Sigmoid colon (tissue), 7 donors: ENCODE data around the gene BRI3. TPM values are rescaled to one million over a fixed set of nuclear protein-coding genes. Genes with fewer than 3 reads are reported as not detected.

Experiments used
- DNase-seq: peaks from one replicate; pipeline ENCODE4 v3.0.0-alpha.2; 2019
- H3K27ac ChIP-seq, 4 donors: fragments of 200-600 bp; sonication (generic); one replicate each; pipeline ENCODE4 v1.5.1; 2016 to 2019; ENCODE audit warnings: mild to moderate bottlenecking in 1 of 4
- H3K27me3 ChIP-seq, 3 donors: fragments of 200-600 bp; sonication (generic); one replicate each; pipeline ENCODE4 v1.5.1; 2019; ENCODE audit warnings: mild to moderate bottlenecking in 1 of 3
- H3K36me3 ChIP-seq, 4 donors: fragments of 200-600 bp; sonication (generic); one replicate each; pipeline ENCODE4 v1.5.1; 2016 to 2019
- H3K4me1 ChIP-seq, 4 donors: fragments of 200-600 bp; sonication (generic); one replicate each; pipeline ENCODE4 v1.5.1; 2017 to 2019
- H3K4me3 ChIP-seq, 4 donors: fragments of 200-600 bp; sonication (generic); one replicate each; pipeline ENCODE4 v1.5.1; 2017 to 2019; ENCODE audit warnings: mild to moderate bottlenecking in 2 of 4, moderate library complexity in 1 of 4
- H3K9me3 ChIP-seq, 4 donors: fragments of 200-600 bp in 3 of 4; sonication (generic) in 3 of 4; one replicate each; pipeline versions ENCODE4 v1.5.1 to v1.6.1; 2013 to 2019
- EP300 ChIP-seq, 4 donors: sonication (generic); formaldehyde crosslinking; IDR thresholded peaks; one replicate each; pipeline ENCODE4 v1.6.1; 2017; ENCODE audit warnings: antibody characterized with exemption in 4 of 4
- POLR2A ChIP-seq, 2 donors: fragments of 450-650 bp; IDR thresholded peaks; one replicate each; pipeline ENCODE4 v1.6.1; 2016; ENCODE audit warnings: antibody characterized with exemption in 2 of 2, mild to moderate bottlenecking in 2 of 2, moderate library complexity in 2 of 2
- POLR2AphosphoS5 ChIP-seq, 4 donors: sonication (generic); formaldehyde crosslinking; IDR thresholded peaks; one replicate each; pipeline ENCODE4 v1.6.1; 2017; ENCODE audit warnings: antibody characterized with exemption in 4 of 4
- WGBS, 2 donors: extraction: QIAGEN DNeasy Blood & Tissue Kit; methylation state at CpG; one replicate each; pipeline ENCODE4 v1.1.7; 2013; 5-methylcytosine and 5-hydroxymethylcytosine counted together
- intact Hi-C: fragments of 100-400 bp; cut with DNase I; formaldehyde crosslinking; loops from one replicate; pipeline ENCODE4 v1.15.1; 2023
- polyA plus RNA-seq, 3 donors: library from polyadenylated mRNA; stranded (reverse); fragments of 200-250 nt; gene quantifications; one replicate each; pipeline ENCODE4 v1.2.3, GENCODE V29; 2013
- total RNA-seq, 4 donors: library from RNA; depleted of rRNA; stranded (reverse); fragments of >200 nt; gene quantifications; one replicate each; pipeline ENCODE4 v1.1.0, GENCODE V29; 2016
- TF ChIP-seq, protein P1 (sequence below), 4 experiments: fragments of 450-650 bp in 3 of 4; fragments of 200-600 bp in 1 of 4; IDR thresholded peaks; one replicate each; pipeline ENCODE4 v1.5.1; 2016 to 2019; ENCODE audit warnings: antibody characterized with exemption in 4 of 4, mild to moderate bottlenecking in 3 of 4, moderate library complexity in 2 of 4
- donor health status: healthy with polysubstance abuse.
- donor health status: Bipolar disorder and iron deficiency.
- donor health status: healthy.

Gene BRI3
- total and polyA plus RNA-seq, 7 donors, result 44.9 to 344 (median 61.8) TPM

DNA sequence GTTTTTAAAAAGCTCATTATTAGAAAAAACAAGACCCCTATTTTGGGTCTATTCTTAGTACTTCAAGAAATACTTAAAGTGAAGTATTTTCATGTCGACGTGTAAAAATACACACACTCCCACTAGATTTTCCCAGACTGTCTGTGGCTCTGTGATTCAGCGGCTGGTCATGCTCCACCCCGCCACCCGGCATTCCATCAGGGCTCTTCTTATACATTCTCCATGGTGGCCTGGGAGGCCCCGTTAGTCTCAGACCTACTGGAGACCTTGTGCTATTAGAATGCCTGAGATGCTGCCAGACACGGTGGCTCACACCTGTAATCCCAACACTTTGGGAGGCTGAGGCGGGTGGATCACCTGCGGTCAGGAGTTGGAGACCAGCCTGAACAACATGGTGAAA is 42.5 kb upstream of the BRI3 start:
- peaks cover 0 to 66% (median 22%) of the 10 kb centered on the region in 4 donors for H3K36me3 ChIP-seq
- H3K4me1 ChIP-seq, result no peaks in the 10 kb centered on the region
- intact Hi-C loops, result no loop called here

DNA sequence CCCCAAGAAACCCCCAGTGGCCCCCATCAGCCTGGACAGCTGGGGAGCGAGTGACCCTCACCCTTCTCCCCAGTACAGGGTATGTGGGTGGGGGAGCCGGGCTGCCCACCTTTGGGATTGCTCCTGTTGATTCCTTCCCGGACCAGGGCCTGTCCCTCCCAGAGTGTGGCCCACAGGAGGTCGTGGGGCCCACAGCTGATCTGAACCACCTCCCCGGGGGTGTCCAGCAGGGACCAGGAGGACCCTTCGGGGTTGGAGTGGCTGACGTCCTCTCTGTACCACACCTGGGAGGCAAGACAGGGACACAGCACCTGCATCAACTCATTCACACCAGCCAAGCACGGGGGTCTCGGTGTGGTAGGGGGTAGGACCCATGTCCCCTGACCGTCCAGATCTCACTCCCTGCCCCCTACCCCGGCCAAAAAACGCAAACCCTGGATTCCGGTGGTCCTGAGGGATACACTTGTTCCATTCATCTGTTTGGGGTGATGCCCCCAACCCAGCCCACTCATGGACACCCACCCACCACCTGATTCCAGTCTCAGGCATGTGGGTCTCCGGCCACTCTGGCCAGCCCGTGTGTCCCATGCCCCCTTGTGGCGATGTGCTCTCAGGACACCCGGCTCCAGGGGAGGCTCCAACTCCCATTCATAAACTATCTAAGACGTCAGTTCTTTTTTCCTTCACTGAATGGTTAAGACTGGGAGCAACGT is 40.4 kb upstream of the BRI3 start:
- Histone ChIP-seq H3K9me3 (no peaks in the 10 kb centered on the region), H3K36me3 (peaks cover 0 to 82% (median 25%) of the 10 kb centered on the region in 4 donors), H3K27ac (no peak overlapping the region), H3K4me3 (no peak overlapping the region), H3K27me3 (no peaks in the 10 kb centered on the region), H3K4me1 (no peaks in the 10 kb centered on the region)
- no peak for DNase-seq
- intact Hi-C loops, result no loop called here
- WGBS, 2 donors, result 64 to 74% methylated on average over 19 of the region's 19 CpGs
- TF ChIP-seq, protein P1, sequence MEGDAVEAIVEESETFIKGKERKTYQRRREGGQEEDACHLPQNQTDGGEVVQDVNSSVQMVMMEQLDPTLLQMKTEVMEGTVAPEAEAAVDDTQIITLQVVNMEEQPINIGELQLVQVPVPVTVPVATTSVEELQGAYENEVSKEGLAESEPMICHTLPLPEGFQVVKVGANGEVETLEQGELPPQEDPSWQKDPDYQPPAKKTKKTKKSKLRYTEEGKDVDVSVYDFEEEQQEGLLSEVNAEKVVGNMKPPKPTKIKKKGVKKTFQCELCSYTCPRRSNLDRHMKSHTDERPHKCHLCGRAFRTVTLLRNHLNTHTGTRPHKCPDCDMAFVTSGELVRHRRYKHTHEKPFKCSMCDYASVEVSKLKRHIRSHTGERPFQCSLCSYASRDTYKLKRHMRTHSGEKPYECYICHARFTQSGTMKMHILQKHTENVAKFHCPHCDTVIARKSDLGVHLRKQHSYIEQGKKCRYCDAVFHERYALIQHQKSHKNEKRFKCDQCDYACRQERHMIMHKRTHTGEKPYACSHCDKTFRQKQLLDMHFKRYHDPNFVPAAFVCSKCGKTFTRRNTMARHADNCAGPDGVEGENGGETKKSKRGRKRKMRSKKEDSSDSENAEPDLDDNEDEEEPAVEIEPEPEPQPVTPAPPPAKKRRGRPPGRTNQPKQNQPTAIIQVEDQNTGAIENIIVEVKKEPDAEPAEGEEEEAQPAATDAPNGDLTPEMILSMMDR (IDR thresholded peaks at IDR 0.05), result peak in 3 of 4 experiments; percentile 39 to 56 (median 52)
- no peak for TF ChIP-seq POLR2A (IDR thresholded peaks at IDR 0.05)

More for the DNA sequence above, 42.5 kb upstream of the BRI3 start:
- TF ChIP-seq, protein P1 (IDR thresholded peaks at IDR 0.05), result no peak
- TF ChIP-seq POLR2AphosphoS5 (IDR thresholded peaks at IDR 0.05) (no peak), EP300 (IDR thresholded peaks at IDR 0.05) (no peak), POLR2A (IDR thresholded peaks at IDR 0.05) (no peak)
- H3K27ac ChIP-seq, result no peak overlapping the region
- 95 to 98% methylated on average over 9 of the region's 9 CpGs for WGBS, 2 donors
- no peaks in the 10 kb centered on the region for H3K9me3 ChIP-seq
- H3K4me3 ChIP-seq, result no peak overlapping the region
- no peaks in the 10 kb centered on the region for H3K27me3 ChIP-seq
- DNase-seq, result no peak

DNA sequence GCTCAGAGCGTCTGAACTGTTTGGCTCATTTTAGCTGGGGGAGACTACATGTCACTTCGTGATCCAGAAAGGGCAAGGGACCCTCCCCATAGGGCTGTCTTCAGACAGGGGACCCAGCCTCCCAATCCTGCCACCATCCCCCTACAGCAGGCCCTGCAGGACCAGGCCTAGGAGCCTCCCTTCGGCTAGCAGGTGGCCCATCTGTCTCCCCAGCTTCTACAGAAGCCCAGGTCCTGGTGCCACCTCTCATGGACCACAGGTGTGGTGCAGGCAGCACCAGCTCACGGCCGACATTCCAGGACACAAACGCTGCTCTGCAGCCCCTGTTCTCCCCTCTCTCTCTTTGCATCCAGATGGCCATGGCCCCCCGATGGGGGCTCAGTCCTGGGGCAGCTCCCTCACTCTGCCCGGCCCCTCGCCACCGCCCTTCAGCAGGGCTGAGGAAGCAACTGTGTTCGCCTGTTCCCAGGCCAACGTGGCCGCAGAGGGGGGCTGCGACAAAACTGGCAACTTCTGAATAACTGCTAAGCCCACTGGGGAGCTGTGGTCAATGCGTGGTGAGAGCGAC is 39.7 kb upstream of the BRI3 start:
- intact Hi-C loops, result no loop called here
- 88% methylated on average over 16 of the region's 16 CpGs for WGBS, 2 donors
- Histone ChIP-seq H3K4me1 (no peaks in the 10 kb centered on the region), H3K27ac (no peak overlapping the region), H3K27me3 (no peaks in the 10 kb centered on the region), H3K36me3 (peaks cover 0 to 75% (median 22%) of the 10 kb centered on the region in 4 donors), H3K4me3 (no peak overlapping the region), H3K9me3 (no peaks in the 10 kb centered on the region)
- TF ChIP-seq POLR2AphosphoS5 (IDR thresholded peaks at IDR 0.05) (no peak), POLR2A (IDR thresholded peaks at IDR 0.05) (no peak)
- TF ChIP-seq, protein P1 (IDR thresholded peaks at IDR 0.05), result no peak
- no peak for DNase-seq

DNA sequence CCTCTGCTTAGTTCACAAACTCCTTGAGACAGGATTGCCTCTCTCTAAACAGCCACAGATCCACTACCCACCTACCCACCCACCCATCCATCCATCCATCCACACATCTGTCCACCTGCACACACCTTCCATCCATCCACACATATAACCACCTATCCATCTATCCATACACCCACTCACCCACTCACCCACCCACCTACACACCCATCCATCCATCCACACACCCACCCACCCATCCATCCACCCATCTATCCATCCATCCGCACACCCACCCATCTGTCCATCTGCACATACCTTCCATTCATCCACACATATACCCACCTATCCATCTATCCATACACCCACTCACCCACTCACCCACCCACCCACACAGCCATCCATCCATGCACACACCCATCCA is 39.1 kb upstream of the BRI3 start:
- Histone ChIP-seq H3K4me3 (no peak overlapping the region), H3K27ac (no peak overlapping the region), H3K9me3 (no peaks in the 10 kb centered on the region), H3K4me1 (no peaks in the 10 kb centered on the region), H3K27me3 (no peaks in the 10 kb centered on the region), H3K36me3 (peaks cover 0 to 74% (median 20%) of the 10 kb centered on the region in 4 donors)
- intact Hi-C loops, result no loop called here
- WGBS, 2 donors, result 96% methylated on average over 1 of the region's 1 CpG
- no peak for DNase-seq
- TF ChIP-seq EP300 (IDR thresholded peaks at IDR 0.05), result no peak
- TF ChIP-seq, protein P1 (IDR thresholded peaks at IDR 0.05), result no peak
- no peak for TF ChIP-seq POLR2A (IDR thresholded peaks at IDR 0.05)
